GM19328 (cell line): Measurements from ENCODE around the gene OR8I2.
"Not testable (repeated sequence)": the region's sequence is repeated elsewhere in the genome, so short reads cannot be mapped to it uniquely, and the experiment has no call there.

Experiments
- ATAC-seq: cut with Tn5 transposase; IDR thresholded peaks from one replicate; pipeline ENCODE4 v1.9.1; 2021; ENCODE audit warnings: mild to moderate bottlenecking, moderate library complexity; ENCODE audit not compliant: unreplicated experiment

OR8I2 gene

DNA sequence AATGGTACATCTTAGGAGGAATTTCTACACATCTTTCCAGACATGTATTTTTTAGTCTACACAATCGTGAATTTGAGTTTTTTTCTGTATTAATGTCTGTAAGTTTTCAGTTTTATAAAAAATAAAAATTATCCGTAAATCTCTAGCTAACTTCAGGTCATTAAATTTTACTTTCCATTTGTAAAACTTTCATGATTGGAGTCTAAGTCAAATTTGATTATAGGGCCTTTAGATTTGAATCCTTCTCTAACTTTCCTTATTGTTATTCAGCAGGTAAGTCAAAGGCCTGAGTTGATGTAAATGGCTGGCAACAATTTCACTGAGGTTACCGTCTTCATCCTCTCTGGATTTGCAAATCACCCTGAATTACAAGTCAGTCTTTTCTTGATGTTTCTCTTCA is at the start of gene OR8I2:
Gene OR8I2 (plus strand): TSS at position 301 of the 400 bp plus-strand sequence. CDS start 0 bp downstream, at position 301.
- no peak for ATAC-seq

DNA sequence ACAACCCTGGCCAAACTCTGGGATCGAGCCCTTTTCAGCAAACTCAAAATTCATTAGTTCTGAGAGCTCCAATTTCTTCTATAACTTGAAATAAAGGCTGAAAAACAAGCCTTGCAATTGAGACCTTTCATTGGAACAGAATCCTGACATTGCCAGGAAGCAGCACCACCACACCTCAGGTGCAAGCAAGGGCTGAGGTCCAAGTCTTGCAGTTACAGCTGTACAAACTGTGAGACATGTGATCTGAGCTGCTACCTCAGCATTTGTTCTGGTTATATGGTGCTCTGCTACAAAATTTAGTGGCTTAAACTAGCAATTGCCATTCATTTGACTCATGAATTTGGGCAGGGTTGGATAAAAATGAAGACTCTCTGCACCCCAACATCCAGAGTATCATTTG is 47.6 kb upstream of the OR8I2 start:
- no peak for ATAC-seq

- ATAC-seq, result no peak
Measured at GRCh38 chr11:56048480-56048879, 44.6 kb upstream of the OR8I2 start.

DNA sequence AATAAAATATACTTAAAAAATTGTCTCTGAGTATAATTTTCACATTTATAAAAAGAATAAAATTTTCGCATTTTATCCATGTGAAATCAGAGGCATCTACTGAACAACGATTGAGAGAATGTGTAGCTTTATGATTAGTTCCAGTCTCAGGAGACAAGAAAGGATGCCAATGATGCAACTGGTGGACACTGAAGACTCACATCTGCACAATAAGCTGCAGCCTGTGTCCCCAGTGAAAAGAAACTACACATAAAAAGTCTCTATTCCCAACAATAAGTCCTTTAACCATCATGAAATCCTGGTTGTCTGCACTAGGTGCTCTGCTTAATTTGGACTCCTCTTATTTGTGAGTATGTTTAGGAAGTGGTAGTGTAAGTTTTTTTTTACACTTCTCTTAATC is 43.6 kb upstream of the OR8I2 start:
- ATAC-seq, result no peak

- ATAC-seq, result not testable (repeated sequence)
Measured at GRCh38 chr11:56056366-56056765, 36.7 kb upstream of the OR8I2 start.

- not testable (repeated sequence) for ATAC-seq
Measured at GRCh38 chr11:56057661-56058237, 35.4 kb upstream of the OR8I2 start.

GRCh38 chr11:56058260-56058780 is 34.8 kb upstream of the OR8I2 start:
- not testable (repeated sequence) for ATAC-seq

- no peak for ATAC-seq
Measured at GRCh38 chr11:56066980-56067379, 26.1 kb upstream of the OR8I2 start.

DNA sequence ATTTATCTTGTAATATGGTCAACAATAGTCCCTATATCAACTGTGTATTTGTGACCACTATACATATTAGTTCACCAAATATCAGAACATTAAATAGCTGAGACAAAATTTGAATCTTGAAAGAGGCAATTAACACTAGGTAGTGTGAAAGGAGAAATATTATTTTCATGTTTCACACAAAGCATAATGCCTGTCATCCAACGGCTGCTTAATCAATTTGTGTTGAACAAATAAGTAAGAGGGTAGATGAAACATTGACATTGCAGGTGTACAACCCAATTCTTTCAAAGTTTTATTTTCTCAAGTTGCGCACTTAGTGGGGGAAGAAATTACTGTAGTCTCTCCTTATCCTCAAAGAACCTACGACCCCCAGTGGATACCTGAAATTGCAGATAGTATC is 3.4 kb upstream of the OR8I2 start:
- ATAC-seq, result no peak

DNA sequence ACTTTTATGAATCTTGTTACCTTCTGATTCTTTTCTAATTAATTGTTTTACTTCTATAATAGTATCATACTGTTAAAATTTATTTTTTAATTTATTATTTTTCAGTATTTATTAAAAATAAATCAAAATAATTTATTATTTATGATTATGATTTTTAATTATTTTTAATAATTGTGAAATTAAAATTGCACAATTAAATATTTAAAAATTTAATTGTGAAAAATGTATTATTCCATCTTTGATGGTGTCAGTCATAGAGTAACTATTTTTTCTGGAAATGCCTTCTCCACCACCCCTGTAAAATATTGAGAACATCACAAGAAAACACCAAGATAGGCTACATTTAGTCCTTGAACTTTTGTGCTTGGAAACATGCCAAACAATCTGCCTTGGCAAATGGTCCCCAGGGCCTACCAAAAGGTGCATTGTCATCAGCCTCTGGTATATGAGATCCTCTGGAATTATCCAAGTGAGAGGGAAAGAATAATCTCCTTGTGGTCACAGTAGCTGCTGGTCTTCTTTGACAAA is 10.2 kb downstream of the OR8I2 start, which contains the start of gene OR8H2:
Gene OR8H2 (plus strand): TSS at position 478 of the 528 bp plus-strand sequence. CDS start 1,356 bp downstream, outside the sequence.
- ATAC-seq, result no peak

GRCh38 chr11:56122073-56122472 is 29.0 kb downstream of the OR8I2 start, which contains the start of gene OR8H3:
OR8H3 (plus strand) TSS chr11:56122373; CDS start chr11:56122373, 0 bp downstream.
- no peak for ATAC-seq

DNA sequence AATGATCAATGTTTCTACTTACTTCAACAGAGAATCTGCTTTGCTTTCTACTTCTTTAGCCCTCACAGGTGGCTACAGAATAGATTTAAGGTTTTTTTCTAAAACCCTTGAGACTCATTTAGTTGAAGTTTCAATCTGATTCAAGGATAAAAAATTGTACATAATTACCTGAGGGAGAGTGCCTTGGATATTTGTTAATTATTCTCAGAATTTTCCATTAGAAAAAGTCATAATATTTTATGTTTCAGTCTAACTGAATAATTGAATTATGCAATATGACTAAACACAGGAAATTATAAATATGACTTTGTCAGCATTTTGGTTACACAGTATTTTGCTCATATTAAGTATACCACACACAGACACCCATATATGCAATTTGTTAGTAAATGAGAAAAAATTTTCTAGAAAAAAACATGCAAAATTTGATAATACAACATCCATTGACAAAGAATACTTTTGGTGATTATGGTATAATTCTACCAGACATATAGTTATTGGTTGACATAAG is 47.1 kb downstream of the OR8I2 start, which contains the start of gene OR8J3:
Gene OR8J3 (minus strand): TSS at position 51 of the 511 bp plus-strand sequence. CDS start 2,483 bp downstream, outside the sequence.
- no peak for ATAC-seq

DNA sequence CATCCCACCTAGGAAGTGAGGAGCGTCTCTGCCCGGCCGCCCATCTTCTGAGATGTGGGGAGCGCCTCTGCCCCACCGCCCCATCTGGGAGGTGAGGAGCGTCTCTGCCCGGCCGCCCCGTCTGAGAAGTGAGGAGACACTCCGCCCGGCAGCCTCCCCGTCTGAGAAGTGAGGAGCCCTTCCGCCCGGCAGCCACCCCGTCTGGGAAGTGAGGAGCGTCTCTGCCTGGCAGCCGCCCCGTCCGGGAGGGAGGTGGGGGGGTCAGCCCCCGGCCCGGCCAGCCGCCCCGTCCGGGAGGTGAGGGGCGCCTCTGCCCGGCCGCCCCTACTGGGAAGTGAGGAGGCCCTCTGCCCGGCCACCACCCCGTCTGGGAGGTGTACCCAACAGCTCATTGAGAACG is 50.6 kb downstream of the OR8I2 start:
- ATAC-seq, result not testable (repeated sequence)
